AG04450 (cell line): Measurements from ENCODE around the gene CNTN5. TPM values are rescaled to one million over a fixed set of nuclear protein-coding genes. Genes with fewer than 3 reads are reported as not detected.

Experiments
- CTCF ChIA-PET: fragments of 300-600, 350-600 bp; formaldehyde crosslinking; extraction: SDS; loops from one replicate; lab custom pipeline; 2022; ENCODE audit warnings: antibody characterized with exemption, inconsistent platforms; lab: Charles Lee
- POLR2A ChIA-PET: fragments of 350-600 bp; formaldehyde crosslinking; extraction: SDS; loops from one replicate; lab custom pipeline; 2021; ENCODE audit warnings: antibody characterized with exemption, inconsistent platforms; lab: Yijun Ruan, JAX
- DNase-seq: peaks from one replicate; pipeline ENCODE4 v3.0.0-alpha.2; 2011; ENCODE audit warnings: low read depth, low spot score
- H3K27ac ChIP-seq: one replicate; pipeline ENCODE4 v1.5.1; 2012; ENCODE audit warnings: low read depth, low read length, control low read depth
- H3K27me3 ChIP-seq: one replicate; pipeline ENCODE4 v1.6.0; 2012; ENCODE audit warnings: low read length; ENCODE audit not compliant: control insufficient read depth, insufficient read depth
- H3K4me3 ChIP-seq: 2 replicates; pipeline ENCODE4 v1.5.1; 2011; ENCODE audit warnings: mild to moderate bottlenecking, low read depth, low read length, control low read depth
- H3K9me3 ChIP-seq: 2 replicates; pipeline ENCODE4 v1.5.1; 2012; ENCODE audit warnings: low read length; ENCODE audit not compliant: control insufficient read depth, insufficient read depth
- polyA plus RNA-seq: library from polyadenylated mRNA; depleted of rRNA; stranded (reverse); fragments of >200 nt; gene quantifications from 2 replicates; pipeline ENCODE4 v1.2.3, GENCODE V29; 2011
- TF ChIP-seq, protein P1 (sequence below): IDR thresholded peaks from 2 replicates; pipeline ENCODE4 v1.5.1; 2011; ENCODE audit warnings: low read depth, low read length, control low read depth, inconsistent platforms

Gene CNTN5
- polyA plus RNA-seq, 1 experiment, result not detected

DNA sequence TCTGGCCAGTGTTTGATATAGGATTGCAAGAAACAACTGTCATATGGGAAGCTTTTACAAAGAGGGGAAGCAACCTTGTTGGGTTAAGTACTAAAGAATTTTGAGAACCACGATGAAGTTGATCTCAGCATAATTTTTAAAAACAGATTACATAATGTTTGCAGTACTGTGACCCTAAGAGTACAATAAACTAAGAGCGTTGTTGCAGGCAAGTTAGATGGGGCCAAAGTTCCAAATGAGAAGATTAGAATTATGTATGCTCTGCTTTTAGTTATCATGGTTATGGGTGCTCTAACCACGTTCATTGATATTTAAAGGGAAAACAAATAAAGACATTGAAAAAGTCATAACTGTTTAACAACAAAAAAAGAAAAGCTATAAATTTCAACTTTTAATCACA lies 177.5 kb downstream of the CNTN5 start:
- no peak for DNase-seq
- Histone ChIP-seq H3K27ac (no peak overlapping the region), H3K9me3 (no peaks in the 10 kb centered on the region; the same call in 1 of the 2 replicates), H3K4me3 (no peak overlapping the region), H3K27me3 (no peaks in the 10 kb centered on the region)
- POLR2A ChIA-PET, result no interaction called here
- TF ChIP-seq, protein P1, sequence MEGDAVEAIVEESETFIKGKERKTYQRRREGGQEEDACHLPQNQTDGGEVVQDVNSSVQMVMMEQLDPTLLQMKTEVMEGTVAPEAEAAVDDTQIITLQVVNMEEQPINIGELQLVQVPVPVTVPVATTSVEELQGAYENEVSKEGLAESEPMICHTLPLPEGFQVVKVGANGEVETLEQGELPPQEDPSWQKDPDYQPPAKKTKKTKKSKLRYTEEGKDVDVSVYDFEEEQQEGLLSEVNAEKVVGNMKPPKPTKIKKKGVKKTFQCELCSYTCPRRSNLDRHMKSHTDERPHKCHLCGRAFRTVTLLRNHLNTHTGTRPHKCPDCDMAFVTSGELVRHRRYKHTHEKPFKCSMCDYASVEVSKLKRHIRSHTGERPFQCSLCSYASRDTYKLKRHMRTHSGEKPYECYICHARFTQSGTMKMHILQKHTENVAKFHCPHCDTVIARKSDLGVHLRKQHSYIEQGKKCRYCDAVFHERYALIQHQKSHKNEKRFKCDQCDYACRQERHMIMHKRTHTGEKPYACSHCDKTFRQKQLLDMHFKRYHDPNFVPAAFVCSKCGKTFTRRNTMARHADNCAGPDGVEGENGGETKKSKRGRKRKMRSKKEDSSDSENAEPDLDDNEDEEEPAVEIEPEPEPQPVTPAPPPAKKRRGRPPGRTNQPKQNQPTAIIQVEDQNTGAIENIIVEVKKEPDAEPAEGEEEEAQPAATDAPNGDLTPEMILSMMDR, result no peak
- CTCF ChIA-PET, result no interaction called here

DNA sequence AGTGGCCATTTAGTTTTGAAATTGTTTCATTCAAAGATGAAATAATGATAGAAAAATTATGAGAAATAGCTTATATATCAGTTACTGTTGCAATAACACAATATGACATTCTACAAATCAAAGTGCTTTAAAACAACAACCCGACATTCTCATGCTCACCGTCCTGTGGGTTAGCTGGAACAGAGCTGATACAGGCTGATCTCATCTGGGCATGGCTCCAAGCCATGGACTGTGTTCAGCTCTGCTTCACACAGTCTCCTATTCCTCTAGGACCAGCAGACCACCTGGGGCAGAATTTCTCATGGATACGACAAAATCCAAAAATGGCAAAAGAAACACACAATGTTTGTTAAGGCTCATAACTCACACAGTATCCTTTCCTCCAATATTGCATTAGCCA lies 178.6 kb downstream of the CNTN5 start:
- TF ChIP-seq, protein P1, result no peak
- no peak for DNase-seq
- H3K27ac ChIP-seq, result no peak overlapping the region
- CTCF ChIA-PET, result interaction anchor here (1.1 kb wide), 1 partner anchor 540 kb away, joined by 4 read pairs; no protein-coding TSS in a partner anchor
- no peaks in the 10 kb centered on the region; the same call in 1 of the 2 replicates for H3K9me3 ChIP-seq
- no peak overlapping the region for H3K4me3 ChIP-seq
- no peaks in the 10 kb centered on the region for H3K27me3 ChIP-seq
- POLR2A ChIA-PET, result no interaction called here

DNA sequence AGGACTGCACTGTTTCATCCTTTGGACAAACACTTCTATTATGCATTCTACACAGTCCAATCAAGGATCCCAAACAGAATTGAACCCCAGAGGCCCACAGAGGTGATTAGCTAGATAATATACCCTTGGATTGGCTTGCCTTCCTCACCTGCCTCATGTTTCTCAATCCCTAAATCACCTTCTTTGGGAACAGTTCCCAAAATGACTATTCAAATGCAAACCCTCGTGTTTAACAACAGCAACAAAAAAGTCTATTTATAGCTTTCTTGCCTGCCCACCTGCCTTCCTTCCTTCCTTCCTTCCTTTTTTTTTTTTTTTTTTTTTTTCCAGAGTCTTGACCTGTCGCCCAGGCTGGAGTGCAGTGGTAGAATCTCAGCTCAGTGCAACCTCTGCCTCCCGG lies 180.0 kb downstream of the CNTN5 start:
- H3K9me3 ChIP-seq, result no peaks in the 10 kb centered on the region; the same call in 1 of the 2 replicates
- TF ChIP-seq, protein P1, result no peak
- CTCF ChIA-PET, result interaction anchor here (1.1 kb wide), 1 partner anchor 539 kb away, joined by 4 read pairs; no protein-coding TSS in a partner anchor

DNA sequence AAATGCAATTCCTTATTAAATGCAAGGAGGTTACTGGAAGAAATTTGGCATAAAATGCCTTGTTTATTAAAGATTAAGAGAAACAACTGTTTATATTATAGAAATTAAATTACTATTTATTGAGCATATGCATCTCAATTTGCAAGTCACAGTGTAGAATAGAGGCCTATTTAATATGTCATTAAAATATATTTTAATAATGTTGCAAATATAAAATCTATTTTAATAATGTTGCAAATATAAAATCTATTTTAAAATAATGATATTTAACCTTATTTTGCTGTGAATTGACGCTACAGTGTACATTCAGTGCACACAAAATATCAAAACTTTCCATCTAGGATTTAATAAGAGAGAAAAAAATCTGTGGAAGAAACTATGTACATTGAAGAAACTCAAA lies 188.1 kb downstream of the CNTN5 start:
- Histone ChIP-seq H3K9me3 (no peaks in the 10 kb centered on the region; the same call in 1 of the 2 replicates), H3K27ac (no peak overlapping the region), H3K27me3 (no peaks in the 10 kb centered on the region), H3K4me3 (no peak overlapping the region)
- no peak for DNase-seq
- TF ChIP-seq, protein P1, result no peak
- ChIA-PET CTCF (no interaction called here), POLR2A (no interaction called here)

More for the DNA sequence above, 180.0 kb downstream of the CNTN5 start:
- H3K4me3 ChIP-seq, result no peak overlapping the region
- POLR2A ChIA-PET, result no interaction called here
- DNase-seq, result no peak
- no peaks in the 10 kb centered on the region for H3K27me3 ChIP-seq
- H3K27ac ChIP-seq, result no peak overlapping the region

DNA sequence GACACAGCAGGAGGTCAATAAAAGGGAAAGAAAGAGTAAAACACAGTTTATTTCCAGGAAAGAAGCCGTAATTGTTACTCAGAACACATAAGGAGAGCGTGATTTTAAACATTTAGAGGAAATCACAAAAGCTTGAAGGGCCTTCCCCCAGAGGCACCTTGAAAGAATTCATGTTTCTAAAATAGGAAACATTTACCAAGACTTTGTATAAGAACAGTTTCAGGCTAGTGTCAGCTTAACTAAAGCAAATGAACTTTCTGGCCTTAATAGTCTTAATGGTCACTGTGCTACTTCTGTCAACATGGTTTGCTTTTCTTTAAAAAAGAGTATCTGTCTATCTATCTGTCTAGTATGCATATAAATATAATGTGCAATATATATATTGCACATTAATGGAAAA lies 208.8 kb downstream of the CNTN5 start:
- TF ChIP-seq, protein P1, result no peak
- Histone ChIP-seq H3K4me3 (no peak overlapping the region), H3K27ac (no peak overlapping the region), H3K27me3 (no peaks in the 10 kb centered on the region), H3K9me3 (no peaks in the 10 kb centered on the region)
- DNase-seq, result no peak
- POLR2A ChIA-PET, result no interaction called here
- CTCF ChIA-PET, result no interaction called here
